ENCODE results near the gene NPTX1. TPM values are rescaled to one million over a fixed set of nuclear protein-coding genes. Genes with fewer than 3 reads are reported as not detected.
"Not testable (repeated sequence)": the region's sequence is repeated elsewhere in the genome, so short reads cannot be mapped to it uniquely, and the experiment has no call there.

The NPTX1 gene, protein sequence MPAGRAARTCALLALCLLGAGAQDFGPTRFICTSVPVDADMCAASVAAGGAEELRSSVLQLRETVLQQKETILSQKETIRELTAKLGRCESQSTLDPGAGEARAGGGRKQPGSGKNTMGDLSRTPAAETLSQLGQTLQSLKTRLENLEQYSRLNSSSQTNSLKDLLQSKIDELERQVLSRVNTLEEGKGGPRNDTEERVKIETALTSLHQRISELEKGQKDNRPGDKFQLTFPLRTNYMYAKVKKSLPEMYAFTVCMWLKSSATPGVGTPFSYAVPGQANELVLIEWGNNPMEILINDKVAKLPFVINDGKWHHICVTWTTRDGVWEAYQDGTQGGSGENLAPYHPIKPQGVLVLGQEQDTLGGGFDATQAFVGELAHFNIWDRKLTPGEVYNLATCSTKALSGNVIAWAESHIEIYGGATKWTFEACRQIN
- total RNA-seq (2014; rRNA removed; shearing (Covaris generic)): 0.11 TPM in 1 of 2 replicates, not detected in the other

GRCh38 chr17:80475910-80476876 lies at the start of gene NPTX1:
Gene NPTX1 (minus strand): TSS chr17:80476607. CDS start chr17:80476446, 161 bp downstream.
- no peak for DNase-seq (ENCODE audit: low read depth)

DNA sequence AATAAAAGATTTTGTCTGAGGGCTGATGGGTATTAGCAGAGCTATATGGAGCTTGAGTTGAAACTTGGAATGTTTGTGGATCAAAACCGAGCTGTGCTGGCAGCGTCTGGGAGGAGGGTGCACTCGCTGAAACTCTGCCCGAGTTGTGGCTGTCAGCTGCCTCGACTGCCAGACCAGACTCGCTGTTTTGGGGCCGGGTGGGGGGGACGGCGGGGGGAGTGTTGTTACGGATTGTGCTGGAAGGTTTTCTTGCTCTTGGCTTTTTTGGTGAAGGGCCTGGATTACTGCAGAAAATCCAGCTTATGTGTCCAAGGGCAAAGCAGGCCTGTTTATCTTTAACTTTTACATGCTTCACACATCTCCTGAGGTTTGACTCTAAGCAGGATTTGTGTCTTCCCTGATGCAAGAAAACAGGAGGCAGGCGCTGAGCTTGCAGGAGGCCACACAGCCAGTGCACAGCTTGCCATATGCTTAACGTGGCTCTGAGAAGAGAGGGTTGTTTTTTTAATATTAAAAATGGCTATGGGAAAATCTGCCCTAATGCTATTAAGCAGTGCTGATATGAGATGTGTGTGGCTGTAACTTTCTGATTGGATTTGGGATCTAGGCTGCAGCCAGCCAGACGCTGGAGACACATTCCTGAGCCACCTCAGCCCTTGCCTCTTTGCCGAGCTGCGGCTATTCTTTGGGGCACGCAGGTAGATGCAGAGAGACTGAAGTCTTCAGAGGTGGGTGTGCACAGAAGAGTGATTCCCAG lies 47.7 kb upstream of the NPTX1 start:
- DNase-seq (ENCODE audit: low read depth): no peak

GRCh38 chr17:80523054-80523744 lies 46.8 kb upstream of the NPTX1 start:
- DNase-seq (ENCODE audit: low read depth): no peak

DNA sequence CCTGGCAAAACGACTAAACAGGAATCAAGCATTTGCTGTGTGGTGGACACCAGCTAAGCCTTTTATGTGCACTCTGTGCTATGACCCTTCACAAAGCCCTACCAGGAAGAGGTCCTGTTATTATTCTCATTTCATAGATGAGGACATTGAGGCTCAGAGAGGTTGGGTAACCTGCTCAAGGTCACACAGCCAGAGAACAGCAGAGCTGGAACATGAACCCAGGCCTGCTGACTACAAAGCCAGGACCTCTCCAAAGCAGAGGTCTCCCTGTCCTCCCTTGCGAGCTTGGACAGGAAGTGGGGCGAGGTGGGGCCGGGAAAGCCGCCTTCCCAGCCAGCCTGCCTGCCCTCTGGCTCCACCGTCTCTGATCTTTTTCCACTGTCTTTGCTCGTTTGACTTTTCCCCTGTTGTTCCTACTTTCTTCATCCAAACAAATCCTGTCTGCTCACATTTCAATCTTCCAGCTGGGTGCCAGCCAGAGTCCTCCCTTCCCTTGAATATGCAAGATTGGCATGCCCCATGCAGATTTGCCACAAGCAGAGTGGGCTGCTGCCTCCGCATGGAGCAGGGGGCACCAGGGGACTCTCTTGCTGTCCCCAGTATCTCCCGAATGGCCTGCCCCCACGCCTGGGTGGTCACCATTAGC lies 44.5 kb upstream of the NPTX1 start:
- no peak for DNase-seq (ENCODE audit: low read depth)

DNA sequence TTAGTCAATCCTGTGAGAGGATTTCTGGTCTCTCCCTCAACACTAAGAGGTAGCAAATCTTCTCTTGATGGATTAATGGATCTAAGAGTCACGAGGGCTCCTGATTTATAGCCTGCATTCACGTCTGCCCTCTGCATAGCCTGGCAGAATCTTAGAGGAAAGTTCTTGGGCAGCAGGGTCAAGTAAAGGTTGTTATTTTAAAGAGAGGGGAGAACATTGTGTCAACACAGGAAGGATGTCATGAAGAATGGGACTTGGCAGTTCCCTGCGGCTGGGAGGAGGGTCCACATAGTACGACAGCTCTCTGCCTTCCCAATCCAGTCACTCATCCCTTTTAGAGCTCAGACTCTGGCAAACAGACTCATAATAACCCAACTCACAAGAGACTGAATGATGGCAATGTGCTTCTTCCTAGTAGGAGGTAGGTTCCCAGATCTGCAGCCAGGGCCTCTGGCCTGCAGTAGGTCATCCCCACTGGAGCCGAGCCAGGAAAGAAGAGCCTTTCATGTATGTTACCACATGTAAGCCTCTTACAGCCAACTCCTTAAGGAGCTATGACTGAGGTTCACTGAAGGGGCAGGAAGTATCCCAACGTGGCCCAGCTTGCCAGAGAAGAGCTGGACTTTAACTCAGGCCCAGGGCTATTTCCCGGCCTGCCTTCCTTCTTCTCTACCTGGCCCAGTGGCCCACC lies 42.8 kb upstream of the NPTX1 start:
- DNase-seq (ENCODE audit: low read depth): no peak

DNA sequence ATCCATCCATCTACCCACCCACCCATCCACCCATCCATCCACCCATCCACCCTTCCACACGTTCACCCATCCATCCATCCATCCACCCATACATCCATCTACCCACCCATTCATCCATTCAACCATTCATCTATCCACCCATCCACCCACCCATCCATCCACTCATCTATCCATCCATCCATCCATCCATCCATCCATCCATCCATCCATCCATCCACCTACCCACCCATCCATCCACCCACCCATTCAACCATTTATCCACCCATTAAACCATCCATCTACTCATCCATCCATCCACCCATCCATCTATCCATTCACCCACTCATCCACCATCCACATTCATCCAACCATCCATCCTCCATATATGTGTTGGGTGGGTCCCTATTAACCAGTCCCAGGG lies 42.0 kb upstream of the NPTX1 start:
- DNase-seq (ENCODE audit: low read depth): no peak

GRCh38 chr17:80517641-80518040 lies 41.2 kb upstream of the NPTX1 start:
- DNase-seq (ENCODE audit: low read depth): no peak

DNA sequence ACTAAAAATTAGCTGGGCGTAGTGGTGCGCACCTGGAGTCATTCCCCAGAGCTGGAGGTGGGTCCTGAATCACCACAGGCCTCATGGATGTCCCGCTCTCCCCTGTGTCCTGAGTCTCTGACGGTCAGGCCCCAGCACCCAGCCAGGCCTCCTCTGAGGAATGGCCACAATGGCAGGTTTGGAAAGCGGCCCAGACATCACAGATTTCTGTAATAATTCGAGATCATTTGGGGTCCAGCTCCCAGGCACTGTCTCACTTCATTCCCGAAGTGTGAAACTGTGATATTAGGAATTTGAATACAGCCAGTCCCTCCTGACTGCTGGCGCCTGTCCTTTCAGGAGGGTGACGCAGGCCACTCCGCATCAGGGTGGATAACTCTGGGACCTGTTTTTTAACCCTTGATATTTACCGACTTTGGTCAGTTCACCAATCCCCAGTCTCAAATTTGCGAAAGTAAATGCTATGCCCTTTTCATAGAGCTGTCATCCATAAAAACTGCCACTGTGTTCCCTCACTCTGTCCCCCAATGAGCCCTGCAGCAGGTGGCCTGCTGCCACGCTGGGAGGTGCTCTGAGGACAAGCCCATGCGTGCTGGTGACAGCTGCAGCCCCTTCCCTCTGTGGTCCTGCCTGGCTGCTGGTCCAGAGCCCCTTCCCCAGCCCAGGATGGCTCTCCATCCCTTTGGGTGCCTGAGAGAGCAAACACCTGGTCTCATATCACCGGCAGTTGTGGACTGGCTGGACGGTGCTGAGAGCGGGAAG lies 39.9 kb upstream of the NPTX1 start:
- DNase-seq (ENCODE audit: low read depth): no peak

- DNase-seq (ENCODE audit: low read depth): peak; percentile 63
These were observed 37.5 kb upstream of the NPTX1 start for GRCh38 chr17:80513892-80514291.

DNA sequence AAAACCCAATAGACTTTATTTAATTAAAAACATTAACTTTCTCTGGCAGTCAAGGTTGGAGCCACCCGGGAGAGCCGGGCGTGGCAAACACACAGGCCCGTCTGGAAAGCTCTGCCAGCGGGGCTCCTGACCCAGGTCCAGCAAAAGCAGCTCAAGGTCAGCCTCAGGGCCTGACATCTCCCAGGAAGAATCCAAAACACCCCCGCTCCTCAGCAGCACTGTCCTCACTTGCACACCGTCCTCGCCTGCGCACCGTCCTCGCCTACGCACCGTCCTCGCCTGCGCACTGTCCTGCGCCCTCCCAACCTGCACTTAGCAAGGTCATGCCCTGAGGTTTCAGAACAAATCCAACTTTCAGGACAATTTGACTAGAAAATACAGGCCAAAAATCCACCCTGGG lies 36.8 kb upstream of the NPTX1 start:
- no peak for DNase-seq (ENCODE audit: low read depth)

DNA sequence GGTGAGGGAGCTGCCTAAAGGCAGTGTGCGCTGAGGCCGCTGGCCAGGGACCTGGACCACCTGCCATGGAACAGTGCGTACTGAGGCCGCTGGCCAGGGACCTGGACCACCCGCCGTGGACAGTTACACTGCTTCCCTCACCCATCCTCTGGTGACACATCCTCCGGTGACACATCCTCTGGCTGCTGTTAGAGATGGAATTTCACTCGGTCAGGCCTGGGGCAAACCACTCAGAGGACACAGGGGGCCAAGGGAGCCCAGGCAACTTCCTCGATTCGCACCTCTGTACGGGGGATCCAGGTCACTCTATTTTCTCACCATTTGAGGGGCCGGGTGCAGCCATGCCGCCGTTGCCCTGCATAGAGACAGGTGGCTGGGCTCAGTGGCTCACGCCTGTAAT lies 35.8 kb upstream of the NPTX1 start:
- peak; percentile 79 for DNase-seq (ENCODE audit: low read depth)

GRCh38 chr17:80511222-80512180 lies 35.1 kb upstream of the NPTX1 start:
- no peak for DNase-seq (ENCODE audit: low read depth)

DNA sequence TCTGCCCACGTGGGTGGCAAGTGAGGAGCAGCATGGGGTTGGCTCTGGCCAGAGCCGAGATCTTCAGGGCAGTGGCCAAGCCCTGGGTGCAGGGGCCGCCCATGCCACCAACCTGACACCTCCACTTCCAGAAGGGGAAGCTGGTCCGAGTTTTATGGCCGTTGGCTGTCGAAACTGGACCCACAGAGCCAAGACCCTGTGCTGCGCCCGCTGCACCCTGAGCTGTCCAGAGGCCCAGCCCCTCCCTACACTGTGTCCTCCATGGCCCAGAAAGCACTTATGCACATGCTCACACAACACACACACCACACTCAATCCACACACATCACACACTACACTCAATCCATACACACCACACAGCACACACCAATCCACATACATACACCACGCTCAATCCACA lies 34.4 kb upstream of the NPTX1 start:
- DNase-seq (ENCODE audit: low read depth): no peak

DNA sequence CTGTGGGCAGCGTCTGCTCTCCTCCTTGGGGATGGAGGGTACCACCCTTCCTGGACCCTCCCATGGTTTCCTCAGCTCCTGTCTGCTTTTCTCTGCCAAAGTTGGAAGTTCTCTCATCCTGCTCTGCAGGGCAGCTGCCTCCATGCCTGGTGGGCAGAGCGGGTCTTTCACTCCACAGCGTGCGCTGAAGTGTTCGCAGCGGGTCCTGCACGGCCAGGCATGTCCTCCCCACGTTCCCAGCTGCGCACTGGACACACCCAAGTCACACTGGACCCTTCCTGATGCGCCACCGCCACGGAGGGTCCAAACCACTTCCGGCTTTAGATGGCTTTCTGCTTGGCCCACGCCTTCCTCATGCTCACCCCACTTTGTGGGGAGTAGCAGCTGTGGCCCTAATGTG lies 33.7 kb upstream of the NPTX1 start:
- no peak for DNase-seq (ENCODE audit: low read depth)

GRCh38 chr17:80509311-80509710 lies 32.9 kb upstream of the NPTX1 start:
- DNase-seq (ENCODE audit: low read depth): no peak

DNA sequence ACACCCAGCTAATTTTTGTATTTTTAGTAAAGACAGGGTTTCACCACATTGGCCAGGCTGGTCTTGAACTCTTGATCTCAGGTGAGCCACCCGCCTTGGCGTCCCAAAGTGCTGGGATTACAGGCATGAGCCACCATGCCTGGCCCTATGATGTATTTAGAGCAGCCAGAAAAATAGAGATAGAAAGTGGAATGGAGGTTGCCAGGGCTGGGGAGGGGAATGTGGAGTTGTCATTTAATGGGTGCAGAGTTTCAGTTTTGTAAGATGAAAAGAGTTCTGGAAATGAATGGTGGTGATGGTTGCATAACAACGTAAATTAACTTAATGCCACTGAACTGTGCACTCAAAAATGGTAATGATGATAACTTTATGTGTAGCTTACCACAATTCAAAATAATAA lies 31.6 kb upstream of the NPTX1 start:
- DNase-seq (ENCODE audit: low read depth): no peak

DNA sequence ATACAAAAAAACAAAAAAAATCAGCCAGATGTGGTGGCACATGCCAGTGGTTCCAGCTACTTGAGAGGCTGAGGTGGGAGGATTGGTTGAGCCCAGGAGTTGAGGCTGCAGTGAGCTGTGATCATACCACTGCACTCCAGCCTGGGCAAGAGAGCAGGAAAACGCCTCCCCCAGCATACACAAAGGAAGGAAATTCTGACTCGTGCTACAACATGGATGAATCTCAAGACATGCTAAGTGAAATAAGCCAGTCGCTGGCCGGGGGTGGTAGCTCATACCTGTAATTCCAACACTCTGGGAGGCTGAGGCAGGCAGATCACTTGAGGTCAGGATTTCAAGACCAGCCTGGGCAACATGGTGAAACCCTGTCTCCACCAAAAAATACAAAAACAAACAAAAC lies 30.8 kb upstream of the NPTX1 start:
- DNase-seq (ENCODE audit: low read depth): not testable (repeated sequence)
